Activated T-cell treated with anti-CD3 and anti-CD28 coated beads for 4 hours (primary cell): ENCODE data around the gene OOSP1.
"Not testable (repeated sequence)": the region's sequence is repeated elsewhere in the genome, so short reads cannot be mapped to it uniquely, and the experiment has no call there.

Experiments
- DNase-seq: peaks from one replicate; pipeline ENCODE4 v3.0.0-alpha.2; 2020

The OOSP1 gene

GRCh38 chr11:59960502-59961381 is 22.5 kb downstream of the OOSP1 start:
- DNase-seq = no peak

- DNase-seq = no peak
These were observed 23.9 kb downstream of the OOSP1 start for GRCh38 chr11:59962107-59962482.

- DNase-seq = no peak
These were observed 25.5 kb downstream of the OOSP1 start, which contains the start of gene OOSP4A for GRCh38 chr11:59963733-59964132. OOSP4A (plus strand) TSS chr11:59964033; CDS start chr11:59964033, 0 bp downstream.

- no peak for DNase-seq
These were observed 27.2 kb downstream of the OOSP1 start for GRCh38 chr11:59965424-59965823.

- no peak for DNase-seq
These were observed 28.0 kb downstream of the OOSP1 start for GRCh38 chr11:59966201-59966600.

GRCh38 chr11:59967677-59968394 is 29.6 kb downstream of the OOSP1 start:
- no peak for DNase-seq

GRCh38 chr11:59968395-59968783 is 30.2 kb downstream of the OOSP1 start:
- DNase-seq = no peak

- no peak for DNase-seq
These were observed 34.9 kb downstream of the OOSP1 start for GRCh38 chr11:59973097-59973496.

- no peak for DNase-seq
These were observed 43.0 kb downstream of the OOSP1 start for GRCh38 chr11:59981106-59981770.

GRCh38 chr11:59982037-59982436 is 43.8 kb downstream of the OOSP1 start:
- not testable (repeated sequence) for DNase-seq

- DNase-seq = no peak
These were observed 45.0 kb downstream of the OOSP1 start for GRCh38 chr11:59983212-59983611.

- no peak for DNase-seq
These were observed 46.1 kb downstream of the OOSP1 start for GRCh38 chr11:59984368-59984767.

GRCh38 chr11:59990421-59990820 is 52.2 kb downstream of the OOSP1 start:
- DNase-seq = no peak

- DNase-seq = no peak
These were observed 54.2 kb downstream of the OOSP1 start for GRCh38 chr11:59992425-59992824.

- DNase-seq = no peak
These were observed 59.6 kb downstream of the OOSP1 start for GRCh38 chr11:59997800-59998199.

GRCh38 chr11:59999691-60000090 is 61.5 kb downstream of the OOSP1 start:
- DNase-seq = no peak

GRCh38 chr11:60003729-60004128 is 65.5 kb downstream of the OOSP1 start:
- DNase-seq = no peak

- DNase-seq = no peak
These were observed 67.1 kb downstream of the OOSP1 start for GRCh38 chr11:60005360-60005759.
